Natural killer cell treated with Interleukin-12 subunit alpha and Interleukin-12 subunit beta and Interleukin-15 and Interleukin-18, amount 100 ng/mL, for 72 hours (primary cell): ENCODE results near the gene HRCT1. TPM values are rescaled to one million over a fixed set of nuclear protein-coding genes. Genes with fewer than 3 reads are reported as not detected.
"Not testable (repeated sequence)": the region's sequence is repeated elsewhere in the genome, so short reads cannot be mapped to it uniquely, and the experiment has no call there.

ENCODE experiments used
- ATAC-seq, 2 donors: fragments of 150-1000 bp; cut with Tn5 transposase in 1 of 2; sonication (Bioruptor Pico), chemical (Tn5 transposase) in 1 of 2; 2 replicates each; pipeline ENCODE4 v1.10.0; 2021
- DNase-seq: peaks from one replicate; pipeline ENCODE4 v3.0.0; 2022; ENCODE audit warnings: low spot score
- H3K27ac Mint-ChIP-seq, 2 donors: 1 replicate in 1 of 2; 2 replicates in 1 of 2; pipeline ENCODE4 v1.8.0; 2022; ENCODE audit warnings: mixed read lengths in 2 of 2, mild to moderate bottlenecking in 1 of 2, moderate library complexity in 1 of 2
- H3K27me3 Mint-ChIP-seq, 2 donors: 1 replicate in 1 of 2; 2 replicates in 1 of 2; pipeline ENCODE4 v1.8.0; 2022; ENCODE audit warnings: mixed read lengths in 2 of 2
- H3K36me3 Mint-ChIP-seq: one replicate; pipeline ENCODE4 v1.8.0; 2022; ENCODE audit warnings: mixed read lengths
- H3K4me1 Mint-ChIP-seq, 2 donors: 1 replicate in 1 of 2; 2 replicates in 1 of 2; pipeline ENCODE4 v1.8.0; 2022; ENCODE audit warnings: low read depth in 2 of 2, mixed read lengths in 2 of 2, mild to moderate bottlenecking in 1 of 2
- H3K4me3 Mint-ChIP-seq: one replicate; pipeline ENCODE4 v1.8.0; 2022; ENCODE audit warnings: mixed read lengths
- H3K9me3 Mint-ChIP-seq: 2 replicates; pipeline ENCODE4 v1.8.0; 2022; ENCODE audit warnings: mixed read lengths
- total RNA-seq, 2 donors: library from RNA; stranded (reverse); gene quantifications; one replicate each; pipeline ENCODE4 v1.2.3, GENCODE V29; 2022

HRCT1 gene
- total RNA-seq, 2 donors from 2014 or later, result not detected

- no peak for DNase-seq
- Mint-ChIP-seq H3K27ac (no peak within 1 kb of the TSS), H3K36me3 (no peaks in the 10 kb centered on the region), H3K27me3 (peaks cover 2 to 5% of the 10 kb centered on the region in 2 donors), H3K4me1 (no peaks in the 10 kb centered on the region), H3K4me3 (no peak within 1 kb of the TSS), H3K9me3 (no peaks in the 10 kb centered on the region)
- ATAC-seq, result no peak
Measured at GRCh38 chr9:35870351-35870923, 35.6 kb upstream of the HRCT1 start, which contains the start of gene OR13J1. TSS of gene OR13J1 (minus strand) at chr9:35870401. CDS start at chr9:35870401, 0 bp downstream.

- ATAC-seq, result no peak
Measured at GRCh38 chr9:35871545-35871944, 34.5 kb upstream of the HRCT1 start.

GRCh38 chr9:35872505-35872904 lies 33.5 kb upstream of the HRCT1 start:
- Mint-ChIP-seq H3K4me1 (no peaks in the 10 kb centered on the region), H3K9me3 (no peaks in the 10 kb centered on the region), H3K27me3 (peaks cover 20 to 23% of the 10 kb centered on the region in 2 donors), H3K36me3 (peaks cover 9% of the 10 kb centered on the region), H3K4me3 (no peak overlapping the region), H3K27ac (no peak overlapping the region)
- ATAC-seq (no peak), DNase-seq (no peak)

More at GRCh38 chr9:35871545-35871944, 34.5 kb upstream of the HRCT1 start:
- Mint-ChIP-seq H3K27ac (no peak overlapping the region), H3K36me3 (peaks cover under 1% of the 10 kb centered on the region), H3K27me3 (peaks cover 12 to 13% of the 10 kb centered on the region in 2 donors), H3K4me1 (no peaks in the 10 kb centered on the region), H3K4me3 (no peak overlapping the region), H3K9me3 (no peaks in the 10 kb centered on the region)
- DNase-seq, result no peak

GRCh38 chr9:35882263-35882848 lies 23.6 kb upstream of the HRCT1 start:
- ATAC-seq (no peak), DNase-seq (peak; percentile 83)
- Mint-ChIP-seq H3K36me3 (peaks cover 6% of the 10 kb centered on the region), H3K4me1 (no peaks in the 10 kb centered on the region), H3K9me3 (no peaks in the 10 kb centered on the region), H3K4me3 (no peak overlapping the region), H3K27ac (no peak overlapping the region), H3K27me3 (peaks cover 29 to 31% of the 10 kb centered on the region in 2 donors)

- no peak overlapping the region for H3K27ac Mint-ChIP-seq
- no peak overlapping the region for H3K4me3 Mint-ChIP-seq
- H3K36me3 Mint-ChIP-seq, result no peaks in the 10 kb centered on the region
- no peaks in the 10 kb centered on the region for H3K9me3 Mint-ChIP-seq
- ATAC-seq, result no peak
- DNase-seq, result no peak
- no peaks in the 10 kb centered on the region for H3K4me1 Mint-ChIP-seq
- peaks cover 23 to 25% of the 10 kb centered on the region in 2 donors for H3K27me3 Mint-ChIP-seq
Measured at GRCh38 chr9:35882996-35883395, 23.0 kb upstream of the HRCT1 start.

- H3K27me3 Mint-ChIP-seq, result peaks cover 14 to 16% of the 10 kb centered on the region in 2 donors
- DNase-seq, H3K27ac Mint-ChIP-seq, H3K4me1 Mint-ChIP-seq, H3K36me3 Mint-ChIP-seq, H3K9me3 Mint-ChIP-seq, H3K4me3 Mint-ChIP-seq, ATAC-seq: not testable (repeated sequence)
Measured at GRCh38 chr9:35884908-35885307, 21.1 kb upstream of the HRCT1 start.

GRCh38 chr9:35891646-35892045 lies 14.4 kb upstream of the HRCT1 start:
- no peak overlapping the region for H3K4me3 Mint-ChIP-seq
- H3K9me3 Mint-ChIP-seq, result no peaks in the 10 kb centered on the region
- H3K4me1 Mint-ChIP-seq, result no peaks in the 10 kb centered on the region
- H3K36me3 Mint-ChIP-seq, result no peaks in the 10 kb centered on the region
- peaks cover 25 to 31% of the 10 kb centered on the region in 2 donors for H3K27me3 Mint-ChIP-seq
- H3K27ac Mint-ChIP-seq, result no peak overlapping the region
- ATAC-seq (no peak), DNase-seq (no peak)

- no peak for ATAC-seq
- no peak overlapping the region for H3K4me3 Mint-ChIP-seq
- no peaks in the 10 kb centered on the region for H3K36me3 Mint-ChIP-seq
- H3K27me3 Mint-ChIP-seq, result peaks cover 23 to 31% of the 10 kb centered on the region in 2 donors
- no peaks in the 10 kb centered on the region for H3K4me1 Mint-ChIP-seq
- no peak overlapping the region for H3K27ac Mint-ChIP-seq
- no peak for DNase-seq
- H3K9me3 Mint-ChIP-seq, result no peaks in the 10 kb centered on the region
Measured at GRCh38 chr9:35892051-35892450, 14.0 kb upstream of the HRCT1 start.

- no peak for ATAC-seq
Measured at GRCh38 chr9:35896570-35896969, 9.4 kb upstream of the HRCT1 start.

GRCh38 chr9:35897376-35898099 lies 8.5 kb upstream of the HRCT1 start:
- H3K9me3 Mint-ChIP-seq, H3K36me3 Mint-ChIP-seq, ATAC-seq, H3K4me1 Mint-ChIP-seq, H3K4me3 Mint-ChIP-seq, DNase-seq, H3K27ac Mint-ChIP-seq: not testable (repeated sequence)
- H3K27me3 Mint-ChIP-seq, result peaks cover 22 to 24% of the 10 kb centered on the region in 2 donors

More at GRCh38 chr9:35896570-35896969, 9.4 kb upstream of the HRCT1 start:
- no peak for DNase-seq
- Mint-ChIP-seq H3K9me3 (no peaks in the 10 kb centered on the region), H3K27me3 (peaks cover 26 to 32% of the 10 kb centered on the region in 2 donors), H3K4me1 (no peaks in the 10 kb centered on the region), H3K4me3 (no peak overlapping the region), H3K27ac (no peak overlapping the region), H3K36me3 (no peaks in the 10 kb centered on the region)

GRCh38 chr9:35898337-35898736 lies 7.7 kb upstream of the HRCT1 start:
- no peak overlapping the region for H3K27ac Mint-ChIP-seq
- no peak overlapping the region for H3K4me3 Mint-ChIP-seq
- H3K36me3 Mint-ChIP-seq, result no peaks in the 10 kb centered on the region
- peaks cover 21 to 24% of the 10 kb centered on the region in 2 donors for H3K27me3 Mint-ChIP-seq
- ATAC-seq (no peak), DNase-seq (no peak)
- H3K9me3 Mint-ChIP-seq, result no peaks in the 10 kb centered on the region
- H3K4me1 Mint-ChIP-seq, result no peaks in the 10 kb centered on the region

- Mint-ChIP-seq H3K27ac (no peak overlapping the region), H3K4me3 (no peak overlapping the region), H3K9me3 (no peaks in the 10 kb centered on the region), H3K36me3 (no peaks in the 10 kb centered on the region), H3K4me1 (no peaks in the 10 kb centered on the region), H3K27me3 (peaks cover 15 to 24% of the 10 kb centered on the region in 2 donors)
- ATAC-seq (no peak), DNase-seq (no peak)
Measured at GRCh38 chr9:35899021-35899420, 7.0 kb upstream of the HRCT1 start.

- H3K27me3 Mint-ChIP-seq, result peaks cover 12 to 14% of the 10 kb centered on the region in 2 donors
- no peak for DNase-seq
- H3K4me1 Mint-ChIP-seq, result no peaks in the 10 kb centered on the region
- no peaks in the 10 kb centered on the region for H3K9me3 Mint-ChIP-seq
- H3K36me3 Mint-ChIP-seq, result no peaks in the 10 kb centered on the region
- H3K27ac Mint-ChIP-seq, result no peak overlapping the region
- ATAC-seq, result no peak
- H3K4me3 Mint-ChIP-seq, result no peak overlapping the region
Measured at GRCh38 chr9:35903049-35903448, 3.0 kb upstream of the HRCT1 start.

- H3K9me3 Mint-ChIP-seq, result no peaks in the 10 kb centered on the region
Measured at GRCh38 chr9:35904338-35904737, 1.7 kb upstream of the HRCT1 start.

More at GRCh38 chr9:35904338-35904737, 1.7 kb upstream of the HRCT1 start:
- H3K27ac Mint-ChIP-seq, result no peak overlapping the region
- no peak overlapping the region for H3K4me3 Mint-ChIP-seq
- DNase-seq, result no peak
- no peaks in the 10 kb centered on the region for H3K4me1 Mint-ChIP-seq
- no peaks in the 10 kb centered on the region for H3K36me3 Mint-ChIP-seq
- H3K27me3 Mint-ChIP-seq, result peaks cover 9% of the 10 kb centered on the region in 2 donors
- ATAC-seq, result no peak
